ENCODE results near the gene PGAP2.

Gene PGAP2

DNA sequence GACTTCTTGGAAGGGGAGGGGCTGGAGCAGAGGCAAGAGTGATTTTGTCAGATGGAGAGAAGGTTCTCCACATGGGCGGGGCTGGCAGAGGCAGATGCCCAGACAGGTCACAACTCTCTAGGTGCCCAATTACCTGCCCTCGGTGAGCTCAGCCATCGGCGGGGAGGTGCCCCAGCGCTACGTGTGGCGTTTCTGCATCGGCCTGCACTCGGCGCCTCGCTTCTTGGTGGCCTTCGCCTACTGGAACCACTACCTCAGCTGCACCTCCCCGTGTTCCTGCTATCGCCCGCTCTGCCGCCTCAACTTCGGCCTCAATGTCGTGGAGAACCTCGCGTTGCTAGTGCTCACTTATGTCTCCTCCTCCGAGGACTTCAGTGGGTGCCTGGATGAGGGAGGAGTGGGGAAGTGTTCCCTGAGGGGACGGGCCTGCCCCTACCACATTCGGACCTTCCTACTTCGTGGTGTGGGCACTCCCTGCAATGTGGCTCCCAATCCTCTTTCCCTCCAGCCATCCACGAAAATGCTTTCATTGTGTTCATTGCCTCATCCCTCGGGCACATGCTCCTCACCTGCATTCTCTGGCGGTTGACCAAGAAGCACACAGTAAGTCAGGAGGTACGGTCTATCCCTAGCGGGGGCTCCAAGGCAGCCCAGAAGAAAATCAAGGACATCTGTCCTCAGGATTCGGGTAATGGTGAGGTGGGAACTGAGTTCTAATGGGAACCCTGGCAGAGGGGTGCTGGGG lies 15.6 kb downstream of the PGAP2 start:
- peak; percentile 13 for TF ChIP-seq FOXP2 (optimal IDR thresholded peaks at IDR 0.05; ENCODE audit: borderline replicate concordance, extremely low read depth, extremely low read length, insufficient read depth)
- TF ChIP-seq, protein P1, sequence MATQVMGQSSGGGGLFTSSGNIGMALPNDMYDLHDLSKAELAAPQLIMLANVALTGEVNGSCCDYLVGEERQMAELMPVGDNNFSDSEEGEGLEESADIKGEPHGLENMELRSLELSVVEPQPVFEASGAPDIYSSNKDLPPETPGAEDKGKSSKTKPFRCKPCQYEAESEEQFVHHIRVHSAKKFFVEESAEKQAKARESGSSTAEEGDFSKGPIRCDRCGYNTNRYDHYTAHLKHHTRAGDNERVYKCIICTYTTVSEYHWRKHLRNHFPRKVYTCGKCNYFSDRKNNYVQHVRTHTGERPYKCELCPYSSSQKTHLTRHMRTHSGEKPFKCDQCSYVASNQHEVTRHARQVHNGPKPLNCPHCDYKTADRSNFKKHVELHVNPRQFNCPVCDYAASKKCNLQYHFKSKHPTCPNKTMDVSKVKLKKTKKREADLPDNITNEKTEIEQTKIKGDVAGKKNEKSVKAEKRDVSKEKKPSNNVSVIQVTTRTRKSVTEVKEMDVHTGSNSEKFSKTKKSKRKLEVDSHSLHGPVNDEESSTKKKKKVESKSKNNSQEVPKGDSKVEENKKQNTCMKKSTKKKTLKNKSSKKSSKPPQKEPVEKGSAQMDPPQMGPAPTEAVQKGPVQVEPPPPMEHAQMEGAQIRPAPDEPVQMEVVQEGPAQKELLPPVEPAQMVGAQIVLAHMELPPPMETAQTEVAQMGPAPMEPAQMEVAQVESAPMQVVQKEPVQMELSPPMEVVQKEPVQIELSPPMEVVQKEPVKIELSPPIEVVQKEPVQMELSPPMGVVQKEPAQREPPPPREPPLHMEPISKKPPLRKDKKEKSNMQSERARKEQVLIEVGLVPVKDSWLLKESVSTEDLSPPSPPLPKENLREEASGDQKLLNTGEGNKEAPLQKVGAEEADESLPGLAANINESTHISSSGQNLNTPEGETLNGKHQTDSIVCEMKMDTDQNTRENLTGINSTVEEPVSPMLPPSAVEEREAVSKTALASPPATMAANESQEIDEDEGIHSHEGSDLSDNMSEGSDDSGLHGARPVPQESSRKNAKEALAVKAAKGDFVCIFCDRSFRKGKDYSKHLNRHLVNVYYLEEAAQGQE (IDR thresholded peaks at IDR 0.05; ENCODE audit: insufficient read depth in 1 of 2, low read depth in 2 of 2, low read length in 2 of 2): no peak

DNA sequence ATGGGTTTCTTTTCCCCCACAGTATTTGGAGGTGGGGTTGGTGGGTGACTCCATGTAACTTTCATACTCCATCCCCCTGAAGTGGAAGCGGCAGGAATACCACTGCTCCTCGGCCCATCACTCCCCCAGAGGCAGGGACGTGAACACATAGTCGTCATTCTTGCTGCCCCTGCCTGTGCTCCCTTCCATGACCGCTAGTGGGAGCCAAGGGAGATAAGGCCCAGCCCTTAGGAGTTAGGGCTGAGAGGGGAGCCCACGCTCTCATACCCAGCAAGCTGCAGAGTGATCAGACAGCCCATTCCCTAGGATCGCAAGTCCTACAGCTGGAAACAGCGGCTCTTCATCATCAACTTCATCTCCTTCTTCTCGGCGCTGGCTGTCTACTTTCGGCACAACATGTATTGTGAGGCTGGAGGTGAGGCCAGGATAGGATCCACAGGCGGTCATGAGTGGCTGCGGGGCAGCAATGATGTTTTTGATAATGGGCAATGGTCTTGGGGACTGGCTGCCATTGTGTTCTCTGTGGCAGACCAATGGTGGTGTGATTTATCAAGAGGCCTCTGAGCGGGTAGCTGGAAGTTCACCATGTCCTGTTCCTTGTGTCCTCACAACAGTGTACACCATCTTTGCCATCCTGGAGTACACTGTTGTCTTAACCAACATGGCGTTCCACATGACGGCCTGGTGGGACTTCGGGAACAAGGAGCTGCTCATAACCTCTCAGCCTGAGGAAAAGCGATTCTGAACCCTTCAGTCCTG lies 16.5 kb downstream of the PGAP2 start:
- TF ChIP-seq FOXP2 (optimal IDR thresholded peaks at IDR 0.05; ENCODE audit: borderline replicate concordance, extremely low read depth, extremely low read length, insufficient read depth) (peak; percentile 51), SIN3A (IDR thresholded peaks at IDR 0.05; ENCODE audit: borderline replicate concordance, insufficient read depth, low read length) (no peak)

DNA sequence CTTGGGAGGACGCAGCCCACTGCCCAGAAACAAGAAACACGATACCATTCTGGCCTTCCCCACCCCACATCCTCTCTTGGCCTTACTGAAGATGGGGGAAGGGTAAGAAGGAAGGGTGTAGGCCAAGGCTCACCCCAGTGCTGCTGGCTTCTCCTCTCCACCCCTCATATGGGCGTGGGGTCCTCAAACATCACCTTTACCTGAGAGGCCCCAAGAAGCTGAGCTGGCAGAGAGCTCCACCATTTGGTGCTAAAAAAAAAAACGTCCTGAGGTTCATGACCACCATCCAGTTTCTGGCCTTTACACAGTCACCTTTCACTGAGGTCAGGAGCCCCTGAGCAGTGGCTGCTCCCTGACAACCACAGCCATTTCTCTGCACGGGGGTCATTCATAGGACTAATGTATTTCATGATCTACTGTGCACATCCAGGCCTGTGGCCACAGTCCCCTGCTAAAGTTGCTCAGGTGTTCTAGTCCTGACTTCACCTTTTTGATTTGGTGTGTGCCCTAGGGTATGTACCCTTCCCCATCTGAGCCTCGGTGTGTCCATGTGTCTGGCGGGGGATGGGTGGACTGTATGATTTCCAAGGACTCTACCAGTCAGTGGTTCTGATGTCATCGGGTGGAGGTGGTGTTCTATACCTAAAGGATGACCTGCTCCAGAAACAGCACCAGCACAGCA lies 17.3 kb downstream of the PGAP2 start:
- TF ChIP-seq, protein P1 (IDR thresholded peaks at IDR 0.05; ENCODE audit: insufficient read depth in 1 of 2, low read depth in 2 of 2, low read length in 2 of 2): no peak
- TF ChIP-seq TAF1 (IDR thresholded peaks at IDR 0.05; ENCODE audit: borderline replicate concordance, insufficient read depth, low read length) (no peak), POLR2AphosphoS5 (IDR thresholded peaks at IDR 0.05; ENCODE audit: low read depth, low read length) (peak; percentile 39; the same call in 1 of the 2 replicates), FOXP2 (optimal IDR thresholded peaks at IDR 0.05; ENCODE audit: borderline replicate concordance, extremely low read depth, extremely low read length, insufficient read depth) (no peak), SIN3A (IDR thresholded peaks at IDR 0.05; ENCODE audit: borderline replicate concordance, insufficient read depth, low read length) (no peak)

DNA sequence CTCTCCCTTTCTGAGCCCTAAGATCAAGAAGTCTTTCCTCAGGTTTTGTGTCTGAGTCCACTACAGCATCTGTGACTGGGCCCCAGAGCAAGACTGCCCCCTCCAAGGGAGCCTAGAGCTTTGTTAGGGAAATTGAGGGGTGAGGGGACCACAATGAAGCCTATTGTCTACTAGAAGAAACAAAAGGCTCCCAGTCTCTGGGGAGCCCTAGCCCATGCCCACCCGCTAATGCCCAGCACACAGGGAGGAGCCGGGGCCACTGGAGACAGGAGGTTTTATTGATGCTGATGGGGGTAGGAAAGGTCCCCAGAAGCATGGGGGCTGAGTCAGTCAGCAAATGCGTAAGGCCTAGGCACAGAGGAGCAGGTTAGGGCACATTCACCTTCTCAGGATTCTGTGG lies 18.4 kb downstream of the PGAP2 start:
- TF ChIP-seq POLR2AphosphoS5 (IDR thresholded peaks at IDR 0.05; ENCODE audit: low read depth, low read length) (no peak), FOXP2 (optimal IDR thresholded peaks at IDR 0.05; ENCODE audit: borderline replicate concordance, extremely low read depth, extremely low read length, insufficient read depth) (no peak), TAF1 (IDR thresholded peaks at IDR 0.05; ENCODE audit: borderline replicate concordance, insufficient read depth, low read length) (no peak), SIN3A (IDR thresholded peaks at IDR 0.05; ENCODE audit: borderline replicate concordance, insufficient read depth, low read length) (no peak)
- TF ChIP-seq, protein P1 (IDR thresholded peaks at IDR 0.05; ENCODE audit: insufficient read depth in 1 of 2, low read depth in 2 of 2, low read length in 2 of 2): no peak

DNA sequence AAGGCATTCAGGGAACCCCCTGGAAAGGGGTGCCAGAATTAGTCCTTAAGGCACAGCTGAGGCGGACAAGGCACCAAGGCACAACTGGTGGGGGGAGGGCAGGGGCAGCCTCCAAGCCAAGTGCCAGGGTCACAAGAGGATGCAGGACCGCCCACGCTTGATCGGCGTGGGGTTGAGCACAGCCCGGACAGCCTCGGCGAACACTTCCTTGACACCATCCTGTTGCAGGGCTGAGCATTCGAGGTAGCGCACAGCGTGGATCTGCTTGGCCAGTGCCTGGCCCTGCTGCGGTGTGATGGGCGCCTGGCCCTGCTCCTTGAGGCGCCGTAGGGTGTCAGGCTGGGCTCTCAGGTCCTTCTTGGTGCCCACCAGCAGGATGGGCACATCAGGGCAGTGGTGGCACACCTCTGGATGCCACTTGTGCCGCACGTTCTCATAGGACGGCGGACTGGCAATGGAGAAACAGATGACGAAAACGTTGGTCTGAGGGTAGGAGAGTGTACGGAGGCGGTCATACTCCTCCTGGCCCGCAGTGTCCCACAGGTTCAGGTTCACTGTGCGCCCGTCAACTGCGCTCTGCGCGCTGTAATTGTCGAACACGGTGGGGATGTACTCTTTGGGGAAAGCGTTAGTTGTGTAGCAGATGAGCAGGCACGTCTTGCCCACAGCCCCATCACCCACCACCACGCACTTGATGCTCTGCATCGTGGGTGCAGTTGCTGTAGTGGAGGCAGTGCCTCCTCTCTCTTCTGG lies 19.2 kb downstream of the PGAP2 start:
- TF ChIP-seq, protein P1 (IDR thresholded peaks at IDR 0.05; ENCODE audit: insufficient read depth in 1 of 2, low read depth in 2 of 2, low read length in 2 of 2): no peak
- no peak for TF ChIP-seq TAF1 (IDR thresholded peaks at IDR 0.05; ENCODE audit: borderline replicate concordance, insufficient read depth, low read length)
- TF ChIP-seq FOXP2 (optimal IDR thresholded peaks at IDR 0.05; ENCODE audit: borderline replicate concordance, extremely low read depth, extremely low read length, insufficient read depth): no peak
- no peak for TF ChIP-seq POLR2AphosphoS5 (IDR thresholded peaks at IDR 0.05; ENCODE audit: low read depth, low read length)
- no peak for TF ChIP-seq SIN3A (IDR thresholded peaks at IDR 0.05; ENCODE audit: borderline replicate concordance, insufficient read depth, low read length)

Measured in PFSK-1 (cell line).